Esophagus mucosa (tissue), 1 donor: ENCODE data around the gene MRPS31. TPM values are rescaled to one million over a fixed set of nuclear protein-coding genes. Genes with fewer than 3 reads are reported as not detected.

Source experiments
- ATAC-seq: fragments of 200-7000 bp; cut with Tn5 transposase; one replicate; pipeline ENCODE4 v1.9.1; 2020
- total RNA-seq: library from RNA; stranded (reverse); gene quantifications from one replicate; pipeline ENCODE4 v1.2.4, GENCODE V29; 2023
- donor health status: DM: yes; HTN: yes; CAD: no.

Gene MRPS31
- 16.7 TPM for total RNA-seq

GRCh38 chr13:40770934-40771618, at the start of gene MRPS31:
MRPS31 (minus strand) TSS chr13:40771190; CDS start chr13:40771136, 54 bp downstream.
- peak; percentile 100 for ATAC-seq

GRCh38 chr13:40819797-40820315, 48.9 kb upstream of the MRPS31 start:
- ATAC-seq: no peak

- no peak for ATAC-seq
Observed at GRCh38 chr13:40818926-40819325, 47.9 kb upstream of the MRPS31 start.

GRCh38 chr13:40814803-40815202, 43.8 kb upstream of the MRPS31 start:
- ATAC-seq: no peak

GRCh38 chr13:40813667-40814454, 42.9 kb upstream of the MRPS31 start:
- ATAC-seq: peak; percentile 45

GRCh38 chr13:40812724-40813445, 41.9 kb upstream of the MRPS31 start:
- ATAC-seq: no peak

GRCh38 chr13:40812102-40812501, 41.1 kb upstream of the MRPS31 start:
- no peak for ATAC-seq

- ATAC-seq: no peak
Observed at GRCh38 chr13:40809471-40809870, 38.5 kb upstream of the MRPS31 start.

- no peak for ATAC-seq
Observed at GRCh38 chr13:40806241-40806640, 35.3 kb upstream of the MRPS31 start.

- ATAC-seq: no peak
Observed at GRCh38 chr13:40803316-40803715, 32.3 kb upstream of the MRPS31 start.

GRCh38 chr13:40801255-40802217, 30.5 kb upstream of the MRPS31 start:
- no peak for ATAC-seq

GRCh38 chr13:40800559-40800958, 29.6 kb upstream of the MRPS31 start:
- no peak for ATAC-seq

GRCh38 chr13:40799508-40799907, 28.5 kb upstream of the MRPS31 start:
- no peak for ATAC-seq

GRCh38 chr13:40798380-40798779, 27.4 kb upstream of the MRPS31 start:
- no peak for ATAC-seq

GRCh38 chr13:40796649-40797048, 25.7 kb upstream of the MRPS31 start:
- no peak for ATAC-seq

- ATAC-seq: no peak
Observed at GRCh38 chr13:40794414-40795368, 23.7 kb upstream of the MRPS31 start.

- ATAC-seq: no peak
Observed at GRCh38 chr13:40793339-40793738, 22.3 kb upstream of the MRPS31 start.

- ATAC-seq: no peak
Observed at GRCh38 chr13:40792284-40793051, 21.5 kb upstream of the MRPS31 start.

GRCh38 chr13:40790154-40790616, 19.2 kb upstream of the MRPS31 start:
- ATAC-seq: no peak
